Effector memory CD8-positive, alpha-beta T cell (primary cell): ENCODE results near the gene GVQW3.

ENCODE experiments used
- ATAC-seq: fragments of 150-1000 bp; cut with Tn5 transposase; replicated peaks from 2 replicates; pipeline ENCODE4 v1.10.0; 2021; ENCODE audit warnings: mild to moderate bottlenecking, moderate library complexity
- DNase-seq, 3 experiments: peaks; one replicate each; pipeline ENCODE4 v3.0.0; 2021
- H3K27ac Mint-ChIP-seq, 2 donors: one replicate each; pipeline ENCODE4 v1.8.0; 2022; ENCODE audit warnings: mild to moderate bottlenecking in 2 of 2, mixed read lengths in 2 of 2, moderate library complexity in 2 of 2
- H3K27me3 Mint-ChIP-seq, 2 donors: one replicate each; pipeline ENCODE4 v1.8.0; 2022; ENCODE audit warnings: mixed read lengths in 2 of 2
- H3K36me3 Mint-ChIP-seq: one replicate; pipeline ENCODE4 v1.8.0; 2022; ENCODE audit warnings: mild to moderate bottlenecking, moderate library complexity, mixed read lengths; ENCODE audit not compliant: insufficient read depth
- H3K4me1 Mint-ChIP-seq, 2 donors: one replicate each; pipeline ENCODE4 v1.8.0; 2022; ENCODE audit warnings: low read depth in 2 of 2, mixed read lengths in 2 of 2
- H3K4me3 Mint-ChIP-seq, 2 donors: one replicate each; pipeline ENCODE4 v1.8.0; 2022; ENCODE audit warnings: mild to moderate bottlenecking in 2 of 2, mixed read lengths in 2 of 2, moderate library complexity in 2 of 2
- H3K9me3 Mint-ChIP-seq, 2 donors: one replicate each; pipeline ENCODE4 v1.8.0; 2022; ENCODE audit warnings: mixed read lengths in 2 of 2
- total RNA-seq, 9 experiments: gene quantifications; one replicate each; lab custom pipeline; 2026; lab: John Stamatoyannopoulos, UW

The GVQW3 gene
- 3.9 to 23.6 (median 4.9) reads per million in 9 experiments for total RNA-seq

DNA sequence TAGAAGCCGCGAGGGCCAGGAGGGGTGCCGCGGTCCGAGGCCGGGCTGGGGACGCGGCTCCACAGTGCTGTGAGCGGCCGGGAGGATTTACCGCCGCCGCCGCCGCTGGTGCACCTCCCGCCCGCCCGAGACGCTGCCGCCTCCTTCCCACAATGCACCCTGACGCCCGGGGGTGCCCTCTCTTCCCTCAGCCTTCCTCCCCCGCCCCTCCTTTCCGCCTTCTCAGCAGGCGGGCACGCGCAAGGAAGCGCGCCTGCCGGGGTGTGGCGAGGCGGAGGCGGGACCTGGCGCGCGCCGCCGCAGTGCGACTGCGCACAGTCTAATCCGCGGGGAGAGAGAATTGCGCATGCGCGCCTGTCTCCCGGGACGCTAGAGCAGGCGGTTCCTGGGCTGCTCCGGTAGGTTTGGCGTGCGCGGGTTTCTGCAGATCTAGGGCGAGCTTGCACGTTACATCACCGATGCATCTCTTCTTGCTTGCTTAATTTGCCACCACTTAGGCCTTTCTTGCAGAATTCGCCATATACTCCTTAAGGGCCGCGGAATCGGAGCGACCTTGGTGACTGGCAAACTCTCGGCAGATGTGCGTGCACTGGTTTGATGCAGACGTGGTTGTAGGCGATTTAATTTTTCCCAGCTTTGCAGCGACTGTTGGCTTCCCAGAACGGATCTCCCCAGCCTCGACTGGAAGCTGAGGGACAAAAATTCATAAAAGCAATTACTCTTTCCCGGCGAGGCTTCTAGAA, at the start of gene GVQW3, which contains the start of gene THAP12:
Gene GVQW3 (plus strand): TSS at position 347 of the 743 bp plus-strand sequence. CDS start 506 bp downstream, outside the sequence.
Gene THAP12 (minus strand): TSS at position 156 of the 743 bp plus-strand sequence. CDS start 296 bp downstream, outside the sequence.
- no peaks in the 10 kb centered on the region for H3K9me3 Mint-ChIP-seq
- H3K4me1 Mint-ChIP-seq, result peaks cover 51 to 59% of the 10 kb centered on the region in 2 donors
- peak; percentile 83 for ATAC-seq
- peaks cover 14% of the 10 kb centered on the region for H3K36me3 Mint-ChIP-seq
- DNase-seq, result peak; percentile 94 to 97 (median 97)
- H3K27me3 Mint-ChIP-seq, result no peaks in the 10 kb centered on the region
- H3K4me3 Mint-ChIP-seq, result peak within 1 kb of the TSS; percentile 94 to 96
- peak within 1 kb of the TSS; percentile 89 to 95 for H3K27ac Mint-ChIP-seq

DNA sequence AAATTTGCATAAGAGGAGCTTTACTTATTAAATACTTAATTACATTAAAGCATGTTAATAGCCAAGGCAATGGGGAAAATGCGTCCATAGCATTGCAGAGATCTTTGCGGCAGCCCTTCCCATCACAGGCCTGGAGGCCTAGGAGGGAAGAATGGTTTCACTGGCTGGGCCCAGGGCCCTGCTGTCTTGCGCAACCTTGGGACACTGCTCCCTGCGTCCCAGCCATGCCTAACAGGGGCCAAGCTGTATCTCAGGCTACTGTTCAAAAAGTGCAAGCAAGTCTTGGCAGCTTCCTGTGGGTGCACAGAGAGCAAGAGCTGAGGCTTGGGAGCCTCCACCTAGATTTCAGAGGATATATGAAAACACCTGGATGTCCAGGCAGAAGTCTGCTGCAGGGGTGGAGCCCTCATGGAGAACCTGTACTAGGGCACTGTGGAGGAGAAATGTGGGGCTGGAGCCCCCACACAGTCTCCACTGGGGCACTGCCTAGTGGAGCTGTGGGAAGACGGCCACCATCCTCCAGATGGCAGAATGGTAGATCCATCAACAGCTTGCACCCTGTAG, 46.2 kb upstream of the GVQW3 start:
- no peak overlapping the region for H3K4me3 Mint-ChIP-seq
- H3K36me3 Mint-ChIP-seq, result peaks cover 4% of the 10 kb centered on the region
- H3K4me1 Mint-ChIP-seq, result peaks cover 0 to 8% of the 10 kb centered on the region in 2 donors
- H3K27ac Mint-ChIP-seq, result no peak overlapping the region
- H3K27me3 Mint-ChIP-seq, result no peaks in the 10 kb centered on the region
- DNase-seq (no peak), ATAC-seq (no peak)
- no peaks in the 10 kb centered on the region for H3K9me3 Mint-ChIP-seq

DNA sequence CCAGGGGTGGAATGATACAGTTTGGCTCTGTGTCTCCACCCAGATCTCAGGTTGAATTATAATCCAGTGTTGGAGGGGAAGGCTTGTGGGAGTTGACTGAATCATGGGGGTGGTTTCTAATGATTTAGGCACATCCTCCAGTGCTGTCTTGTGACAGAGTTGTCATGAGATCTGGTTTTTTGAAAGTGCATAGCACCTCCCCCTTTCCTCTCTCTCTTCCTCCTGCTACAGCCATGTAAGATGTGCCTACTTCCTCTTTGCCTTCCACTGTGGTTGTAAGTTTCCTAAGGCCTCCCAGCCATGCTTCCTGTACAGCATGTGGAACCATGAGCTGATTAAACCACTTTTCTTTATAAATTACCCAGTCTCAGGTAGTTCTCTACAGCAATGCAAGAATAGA, 45.3 kb upstream of the GVQW3 start:
- peaks cover 4% of the 10 kb centered on the region for H3K36me3 Mint-ChIP-seq
- no peaks in the 10 kb centered on the region for H3K27me3 Mint-ChIP-seq
- H3K27ac Mint-ChIP-seq, result no peak overlapping the region
- no peak overlapping the region for H3K4me3 Mint-ChIP-seq
- H3K9me3 Mint-ChIP-seq, result no peaks in the 10 kb centered on the region
- peaks cover 0 to 8% of the 10 kb centered on the region in 2 donors for H3K4me1 Mint-ChIP-seq
- no peak for DNase-seq
- ATAC-seq, result peak; percentile 33

DNA sequence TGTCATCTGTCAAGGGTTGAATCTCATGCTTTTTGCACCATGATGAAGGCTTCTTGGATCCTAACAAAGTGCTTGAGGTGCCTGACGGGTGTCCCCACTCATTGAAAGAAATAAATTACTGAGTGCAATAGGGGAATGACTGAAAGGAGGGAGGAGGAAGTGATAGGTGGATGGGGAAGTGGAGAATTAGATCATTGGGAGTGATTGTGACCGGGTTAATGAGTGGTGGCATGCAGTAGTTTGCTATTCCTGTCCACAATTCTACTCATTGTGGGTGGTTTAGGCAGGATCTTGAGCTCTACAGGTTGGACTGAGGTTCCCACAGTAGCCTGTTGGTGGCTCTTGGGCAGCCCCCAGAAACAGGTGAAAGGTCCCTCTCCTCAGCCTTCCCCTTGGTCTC, 44.5 kb upstream of the GVQW3 start:
- peaks cover 4% of the 10 kb centered on the region for H3K36me3 Mint-ChIP-seq
- no peak overlapping the region for H3K27ac Mint-ChIP-seq
- H3K4me1 Mint-ChIP-seq, result peaks cover 0 to 8% of the 10 kb centered on the region in 2 donors
- ATAC-seq (no peak), DNase-seq (no peak)
- no peaks in the 10 kb centered on the region for H3K27me3 Mint-ChIP-seq
- H3K4me3 Mint-ChIP-seq, result no peak overlapping the region
- no peaks in the 10 kb centered on the region for H3K9me3 Mint-ChIP-seq

DNA sequence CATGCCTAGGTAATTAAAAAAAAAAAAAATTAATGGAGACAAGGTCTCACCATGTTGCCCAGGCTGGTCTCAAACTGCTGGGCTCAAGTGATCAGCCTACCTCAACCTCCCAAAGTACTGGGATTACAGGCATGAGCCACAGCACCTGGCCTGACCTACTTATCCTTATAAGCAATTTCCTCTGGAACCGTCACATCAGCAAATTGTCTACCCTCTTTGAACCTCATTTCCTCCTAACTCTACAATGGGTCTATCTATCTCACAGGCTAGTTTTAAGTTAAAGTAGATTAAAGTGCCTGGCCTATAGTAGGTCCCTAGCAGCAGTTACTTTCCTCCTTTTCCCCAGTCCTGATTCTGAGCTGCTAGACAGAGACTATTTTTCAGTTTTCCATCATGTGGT, 43.7 kb upstream of the GVQW3 start:
- Mint-ChIP-seq H3K27me3 (no peaks in the 10 kb centered on the region), H3K36me3 (peaks cover 4% of the 10 kb centered on the region), H3K9me3 (no peaks in the 10 kb centered on the region), H3K27ac (no peak overlapping the region), H3K4me1 (peaks cover 0 to 8% of the 10 kb centered on the region in 2 donors), H3K4me3 (no peak overlapping the region)
- DNase-seq, result no peak
- no peak for ATAC-seq

DNA sequence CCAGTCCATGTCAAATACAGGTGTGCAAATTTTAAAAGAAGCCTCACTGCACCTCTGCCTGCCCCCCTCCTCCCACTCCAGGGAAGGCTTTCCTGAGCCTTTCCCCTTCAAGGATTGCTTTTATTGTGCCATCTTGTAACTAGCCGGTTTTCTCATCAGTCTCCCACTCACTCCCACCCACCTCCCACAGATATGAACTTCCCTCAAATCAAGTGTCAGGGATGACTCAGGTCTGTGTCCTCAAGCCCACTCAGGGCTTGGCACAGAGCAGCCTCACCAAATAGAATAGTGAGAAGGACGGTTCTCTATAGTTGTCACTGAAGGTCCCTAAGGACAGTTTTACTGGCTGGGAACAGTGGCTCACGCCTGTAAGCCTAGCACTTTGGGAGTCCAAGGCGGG, 43.2 kb upstream of the GVQW3 start:
- Mint-ChIP-seq H3K9me3 (no peaks in the 10 kb centered on the region), H3K27me3 (no peaks in the 10 kb centered on the region)
- no peak for DNase-seq

DNA sequence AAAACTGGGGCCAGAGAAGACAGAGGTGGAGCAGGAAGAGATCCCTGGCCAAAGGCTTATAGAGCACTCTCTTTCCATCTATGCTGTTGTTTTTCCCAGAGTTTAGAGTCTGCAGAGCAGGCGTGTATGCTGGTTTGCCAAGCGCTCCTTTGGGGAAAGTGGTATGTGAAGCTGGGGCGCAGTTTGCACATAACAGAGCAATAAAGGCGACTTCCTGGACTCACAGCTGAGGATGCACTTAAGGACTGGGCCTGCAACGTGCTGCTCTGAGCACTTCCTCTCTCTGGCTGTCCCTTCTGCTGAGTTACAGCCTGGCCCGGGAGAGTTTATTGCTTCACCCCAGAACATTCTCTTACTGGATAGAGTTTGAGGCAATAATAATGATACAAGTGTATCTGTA, 41.9 kb upstream of the GVQW3 start:
- H3K9me3 Mint-ChIP-seq, result no peaks in the 10 kb centered on the region
- no peak overlapping the region for H3K4me3 Mint-ChIP-seq
- no peaks in the 10 kb centered on the region for H3K27me3 Mint-ChIP-seq
- peaks cover 0 to 8% of the 10 kb centered on the region in 2 donors for H3K4me1 Mint-ChIP-seq
- peak overlapping the region in 1 of 2 donors; percentile 30 for H3K27ac Mint-ChIP-seq
- ATAC-seq (peak; percentile 44), DNase-seq (no peak)
- H3K36me3 Mint-ChIP-seq, result peaks cover 4% of the 10 kb centered on the region

More for the DNA sequence above, 43.2 kb upstream of the GVQW3 start:
- Mint-ChIP-seq H3K4me3 (no peak overlapping the region), H3K4me1 (peaks cover 0 to 8% of the 10 kb centered on the region in 2 donors), H3K27ac (no peak overlapping the region), H3K36me3 (peaks cover 4% of the 10 kb centered on the region)
- no peak for ATAC-seq

DNA sequence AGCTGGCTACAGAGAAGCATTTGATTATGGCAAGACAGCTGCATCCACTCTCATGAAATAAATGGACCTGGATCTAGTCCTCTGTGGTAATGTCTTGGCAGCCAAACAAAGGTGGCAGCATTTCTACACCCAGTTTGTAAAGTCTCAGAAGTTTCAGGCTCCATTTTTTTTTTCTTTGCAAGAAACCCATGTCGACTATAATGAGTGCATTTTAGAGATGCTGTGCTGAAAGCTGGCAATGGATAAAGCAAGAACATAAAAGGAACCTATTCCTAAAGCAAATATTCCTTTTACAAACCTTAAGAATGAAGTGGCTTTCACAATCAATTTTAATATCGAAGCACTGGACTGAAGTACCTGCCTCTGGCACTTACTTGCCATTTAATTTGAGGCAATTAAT, 33.7 kb upstream of the GVQW3 start:
- Mint-ChIP-seq H3K4me3 (no peak overlapping the region), H3K27me3 (no peaks in the 10 kb centered on the region), H3K4me1 (peaks cover 0 to 2% of the 10 kb centered on the region in 2 donors), H3K36me3 (peaks cover 17% of the 10 kb centered on the region), H3K9me3 (no peaks in the 10 kb centered on the region), H3K27ac (no peak overlapping the region)
- no peak for DNase-seq
- no peak for ATAC-seq

DNA sequence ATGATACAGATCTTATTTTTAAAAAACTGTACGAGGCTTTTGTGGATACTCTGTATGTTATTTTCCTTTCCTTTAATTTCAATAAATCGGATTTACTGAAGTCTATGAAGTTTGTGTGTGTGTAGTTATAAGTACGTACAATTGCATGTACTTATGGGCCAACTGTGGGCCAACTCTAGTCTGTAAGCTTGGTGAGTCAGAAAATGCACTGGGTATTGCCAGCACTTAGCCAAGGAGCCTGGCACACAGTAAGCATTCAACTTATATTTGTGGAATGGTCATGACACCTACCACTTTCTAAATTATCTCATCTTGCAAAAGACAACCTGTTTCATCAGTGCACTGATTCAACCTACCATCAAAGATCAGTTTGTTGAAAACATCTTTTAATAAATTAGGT, 32.8 kb upstream of the GVQW3 start:
- ATAC-seq (no peak), DNase-seq (no peak)
- Mint-ChIP-seq H3K4me3 (no peak overlapping the region), H3K27ac (no peak overlapping the region), H3K27me3 (no peaks in the 10 kb centered on the region), H3K4me1 (peaks cover 2 to 4% of the 10 kb centered on the region in 2 donors), H3K9me3 (no peaks in the 10 kb centered on the region), H3K36me3 (peaks cover 26% of the 10 kb centered on the region)

DNA sequence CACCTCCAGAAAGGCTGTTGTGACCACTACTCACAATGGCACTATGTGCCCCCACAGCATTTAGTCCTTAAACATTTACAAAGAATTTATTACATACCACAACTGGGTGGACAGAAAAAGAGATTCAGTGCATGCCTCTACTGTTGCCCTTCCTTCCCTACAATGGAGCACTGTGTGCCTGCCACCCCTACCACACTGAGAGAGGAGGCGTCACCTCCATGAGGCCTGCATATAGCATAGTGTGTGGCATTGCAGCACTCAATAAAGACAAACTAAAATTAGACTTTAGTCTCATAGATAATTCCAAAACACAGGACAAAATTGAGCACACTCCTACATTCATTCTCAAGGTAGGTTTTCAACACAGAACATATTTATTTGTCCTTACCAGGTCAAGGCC, 26.0 kb upstream of the GVQW3 start:
- H3K9me3 Mint-ChIP-seq, result peaks cover 0 to 11% of the 10 kb centered on the region in 2 donors
- peaks cover 69% of the 10 kb centered on the region for H3K36me3 Mint-ChIP-seq
- no peaks in the 10 kb centered on the region for H3K27me3 Mint-ChIP-seq
- no peak overlapping the region for H3K4me3 Mint-ChIP-seq
- H3K27ac Mint-ChIP-seq, result peak overlapping the region in 1 of 2 donors; percentile 64
- ATAC-seq, result no peak
- DNase-seq, result no peak
- H3K4me1 Mint-ChIP-seq, result peaks cover 0 to 15% of the 10 kb centered on the region in 2 donors

DNA sequence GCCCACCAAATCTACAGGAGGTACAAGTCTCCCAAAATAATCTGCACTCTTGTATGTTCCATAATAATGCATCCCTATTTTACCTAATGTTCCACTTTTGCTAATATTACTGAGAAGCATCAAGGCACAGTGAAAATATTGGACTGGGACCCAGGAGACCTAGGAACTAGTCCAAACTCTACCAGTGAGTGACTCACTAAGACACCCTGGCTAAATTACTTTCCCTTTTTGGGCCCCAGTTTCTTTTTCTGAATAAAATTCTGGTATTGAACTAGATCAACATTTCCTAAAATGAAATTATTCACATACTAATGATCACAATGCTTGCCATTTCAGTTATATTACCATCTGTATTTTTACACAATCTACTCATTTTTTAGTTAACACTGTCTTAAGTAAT, 19.7 kb upstream of the GVQW3 start:
- no peak overlapping the region for H3K27ac Mint-ChIP-seq
- DNase-seq, result no peak
- H3K4me3 Mint-ChIP-seq, result no peak overlapping the region
- no peaks in the 10 kb centered on the region for H3K27me3 Mint-ChIP-seq
- H3K4me1 Mint-ChIP-seq, result peaks cover 10 to 34% of the 10 kb centered on the region in 2 donors
- no peaks in the 10 kb centered on the region for H3K9me3 Mint-ChIP-seq
- no peak for ATAC-seq
- H3K36me3 Mint-ChIP-seq, result peaks cover 47% of the 10 kb centered on the region

DNA sequence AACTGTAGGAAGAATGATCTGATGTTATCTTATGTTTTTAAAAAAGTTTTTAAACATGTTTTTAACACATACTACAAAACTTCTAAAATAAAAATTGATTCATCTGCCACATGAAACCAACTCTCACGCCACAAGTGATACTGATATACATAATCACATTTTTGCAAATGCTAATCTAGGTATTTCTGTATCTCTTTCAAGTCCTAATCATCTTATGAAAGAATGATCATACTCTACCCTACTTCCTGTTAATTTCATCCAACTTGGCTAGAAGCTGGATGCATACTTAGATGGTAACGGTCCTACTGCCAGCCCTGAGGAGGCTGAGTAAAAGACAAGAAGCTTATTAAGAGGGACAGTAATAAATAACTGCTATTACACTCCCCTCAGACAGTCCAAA, 19.3 kb upstream of the GVQW3 start:
- ATAC-seq, result no peak

DNA sequence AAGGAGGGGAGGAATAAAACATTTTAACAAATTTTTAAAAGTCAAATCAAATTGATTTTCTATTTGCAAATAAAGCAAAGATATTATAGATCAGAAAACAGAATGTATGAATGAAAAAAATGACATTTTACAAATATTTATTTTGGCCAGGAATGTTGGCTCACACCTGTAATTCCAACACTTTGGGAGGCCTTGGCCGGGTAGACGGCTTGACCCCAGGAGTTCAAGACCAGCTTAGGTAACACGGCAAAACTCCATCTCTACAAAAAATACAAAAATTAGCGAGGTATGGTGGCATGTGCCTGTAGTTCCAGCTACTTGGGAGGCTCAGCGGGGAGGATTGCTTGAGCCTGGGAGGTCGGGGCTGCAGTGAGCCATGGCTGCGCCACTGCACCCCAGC, 18.4 kb upstream of the GVQW3 start:
- no peak for ATAC-seq
- no peaks in the 10 kb centered on the region for H3K27me3 Mint-ChIP-seq
- no peaks in the 10 kb centered on the region for H3K9me3 Mint-ChIP-seq
- DNase-seq, result no peak
- H3K36me3 Mint-ChIP-seq, result peaks cover 46% of the 10 kb centered on the region
- H3K4me3 Mint-ChIP-seq, result no peak overlapping the region
- H3K27ac Mint-ChIP-seq, result peak overlapping the region in 1 of 2 donors; percentile 52
- H3K4me1 Mint-ChIP-seq, result peaks cover 11 to 37% of the 10 kb centered on the region in 2 donors

More for the DNA sequence above, 19.3 kb upstream of the GVQW3 start:
- H3K4me1 Mint-ChIP-seq, result peaks cover 10 to 34% of the 10 kb centered on the region in 2 donors
- no peak overlapping the region for H3K27ac Mint-ChIP-seq
- H3K27me3 Mint-ChIP-seq, result no peaks in the 10 kb centered on the region
- no peak overlapping the region for H3K4me3 Mint-ChIP-seq
- H3K9me3 Mint-ChIP-seq, result no peaks in the 10 kb centered on the region
- no peak for DNase-seq
- H3K36me3 Mint-ChIP-seq, result peaks cover 48% of the 10 kb centered on the region
